K562 (cell line): ENCODE measurements around the gene AGRN. TPM values are rescaled to one million over a fixed set of nuclear protein-coding genes. Genes with fewer than 3 reads are reported as not detected.

Experiments
- ADNP ChIP-seq: fragments of 200-800 bp; sonication (Bioruptor generic); IDR thresholded peaks from 2 replicates; pipeline ENCODE4 v1.6.1; 2016; ENCODE audit warnings: missing genetic modification characterization, missing compliant biosample characterization
- ARID2 ChIP-seq: fragments of 450-650 bp; IDR thresholded peaks from 2 replicates; pipeline ENCODE4 v1.6.1; 2017; ENCODE audit warnings: antibody characterized with exemption, mild to moderate bottlenecking
- COPS2 ChIP-seq: fragments of 450-650 bp; conservative IDR thresholded peaks from 2 replicates; pipeline ENCODE4 v1.6.1; 2016; ENCODE audit warnings: mild to moderate bottlenecking, moderate library complexity
- HCFC1 ChIP-seq: IDR thresholded peaks from 2 replicates; pipeline ENCODE4 v1.6.1; 2012; ENCODE audit warnings: low read depth, low read length, improper control_type of control experiment
- ILK ChIP-seq: fragments of 450-650 bp; IDR thresholded peaks from 2 replicates; pipeline ENCODE4 v1.6.1; 2016; ENCODE audit warnings: missing genetic modification characterization, low read depth, mild to moderate bottlenecking, missing compliant biosample characterization, moderate library complexity, borderline replicate concordance
- KDM2B ChIP-seq: fragments of 250-450 bp; sonication (Bioruptor Pico); IDR thresholded peaks from 2 replicates; pipeline ENCODE4 v1.8.0; 2021; ENCODE audit warnings: mild to moderate bottlenecking, moderate library complexity
- MYNN ChIP-seq, 2 experiments: sonication (generic); formaldehyde crosslinking in 1 of 2; IDR thresholded peaks; 2 replicates each; pipeline versions ENCODE4 v1.5.0 to v1.6.1; 2016 to 2020; ENCODE audit warnings: antibody characterized with exemption in 1 of 2, missing genetic modification reagents in 1 of 2
- PHF20 ChIP-seq: fragments of 450-650 bp; IDR thresholded peaks from 2 replicates; pipeline ENCODE4 v1.6.1; 2018; ENCODE audit not compliant: partially characterized antibody
- PRPF4 ChIP-seq: fragments of 200-400 bp; formaldehyde crosslinking; IDR thresholded peaks from one replicate; pipeline ENCODE4 v1.6.1; 2017; ENCODE audit warnings: low read length, low read depth, mild to moderate bottlenecking; ENCODE audit not compliant: insufficient read depth, poor library complexity, severe bottlenecking
- SFPQ ChIP-seq: fragments of 200-400 bp; formaldehyde crosslinking; IDR thresholded peaks from 2 replicates; pipeline ENCODE4 v1.6.1; 2017; ENCODE audit warnings: mild to moderate bottlenecking, low read depth, low read length, moderate library complexity
- SRSF3 ChIP-seq: fragments of 200-400 bp; formaldehyde crosslinking; IDR thresholded peaks from 2 replicates; pipeline ENCODE4 v1.6.1; 2016; ENCODE audit warnings: mild to moderate bottlenecking, low read length, moderate library complexity; ENCODE audit not compliant: insufficient read depth
- ZEB2 ChIP-seq: fragments of 450-650 bp; IDR thresholded peaks from 2 replicates; pipeline ENCODE4 v1.6.1; 2016
- ZFX ChIP-seq: sonication (generic); formaldehyde crosslinking; IDR thresholded peaks from 2 replicates; pipeline ENCODE4 v1.8.0; 2022; ENCODE audit warnings: mild to moderate bottlenecking, missing genetic modification reagents, moderate library complexity
- ZNF224 ChIP-seq: sonication (generic); formaldehyde crosslinking; IDR thresholded peaks from 2 replicates; pipeline ENCODE4 v1.8.0; 2022; ENCODE audit warnings: mild to moderate bottlenecking, missing genetic modification reagents
- ZNF280A ChIP-seq: fragments of 450-650 bp; IDR thresholded peaks from 2 replicates; pipeline ENCODE4 v1.6.1; 2018; ENCODE audit warnings: mild to moderate bottlenecking, low read depth; ENCODE audit not compliant: partially characterized antibody
- polyA plus RNA-seq, 8 experiments: library from polyadenylated mRNA; depleted of rRNA in 4 of 8; stranded (reverse) in 5 of 8; unstranded in 3 of 8; fragments of >200 nt; fragmentation: Nextera tagmentation in 2 of 8; fragmentation: Illumina TruSeq in 1 of 8; extraction: Ambion mirVana in 2 of 8; extraction: Trizol in 1 of 8; gene quantifications; 2 replicates each; pipeline versions ENCODE4 v1.2.1 to v1.2.3, GENCODE V29; 2011 to 2014; ENCODE audit warnings: inconsistent platforms in 1 of 8, missing spikeins in 1 of 8
- total RNA-seq, 7 experiments: library from RNA; depleted of rRNA in 6 of 7; stranded (reverse); fragments of >200 nt in 6 of 7; fragmentation: Illumina TruSeq in 2 of 7; extraction: Trizol in 2 of 7; gene quantifications; 2 replicates each; pipeline versions ENCODE4 v1.2.1 to v1.2.3, GENCODE V29; 2011 to 2021; ENCODE audit warnings: low replicate concordance in 1 of 7
- TF ChIP-seq, protein P1 (sequence below): sonication (generic); formaldehyde crosslinking; IDR thresholded peaks from 2 replicates; pipeline ENCODE4 v1.8.1; 2023; ENCODE audit warnings: mild to moderate bottlenecking, missing genetic modification reagents
- TF ChIP-seq, protein P2 (sequence below): fragments of 250-450 bp; sonication (Bioruptor Pico); IDR thresholded peaks from 2 replicates; pipeline ENCODE4 v1.5.1; 2021; ENCODE audit warnings: mild to moderate bottlenecking
- TF ChIP-seq, protein P3 (sequence below): fragments of 450-650 bp; IDR thresholded peaks from 2 replicates; pipeline ENCODE4 v1.6.1; 2016; ENCODE audit warnings: mild to moderate bottlenecking

Gene AGRN
- total and polyA plus RNA-seq, 9 of the 15 experiments (the other 6 are each of a cell fraction or from before 2014, with no cell fraction given): 0.04 to 111 (median 18.1) TPM

DNA sequence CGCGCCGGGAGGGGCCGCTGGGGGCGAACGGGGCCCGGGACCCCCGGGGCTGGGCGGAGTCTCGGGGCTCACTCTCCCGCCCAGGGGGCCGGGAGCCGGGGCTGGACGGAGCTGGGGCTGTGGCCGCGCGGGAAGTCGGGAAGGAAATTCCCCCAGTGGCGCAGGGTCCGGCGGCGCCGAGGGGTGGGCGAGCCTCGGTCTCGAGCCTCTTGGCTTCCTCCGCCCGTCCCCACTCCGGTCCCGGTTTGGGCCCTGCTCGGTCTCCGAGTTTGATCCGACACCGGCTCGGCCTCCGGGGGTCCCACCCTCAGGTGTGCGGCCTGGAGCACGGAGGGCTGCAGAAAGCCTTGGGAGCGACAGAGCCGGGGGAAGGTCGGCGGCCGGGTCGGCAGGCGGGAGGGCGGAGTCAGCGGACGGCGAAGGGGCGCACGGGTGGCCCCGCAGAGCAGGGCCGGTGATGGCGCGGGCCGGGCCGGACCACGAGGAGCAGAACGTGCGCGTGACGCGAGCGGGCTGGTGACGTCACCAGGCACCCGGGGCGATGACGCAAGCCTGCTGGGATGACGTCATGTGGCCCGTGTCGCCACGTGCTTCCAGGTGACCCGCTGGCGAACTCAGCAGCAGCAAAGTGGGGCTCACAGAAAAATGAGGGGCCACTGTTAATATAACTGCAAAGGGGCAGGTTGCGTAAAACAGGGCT lies 19.4 kb upstream of the AGRN start (continued):
- TF ChIP-seq SRSF3 (0 out of 2 replicates have a peak, but pooled peaks have one; percentile 86), ZNF280A (no peak), MYNN (IDR thresholded peaks at IDR 0.05) (peak; percentile 80; the same call in 1 of the 2 replicates), MYNN (CRISPR knock-in tag; IDR thresholded peaks at IDR 0.05) (no peak), COPS2 (no peak), ILK (tag) (no peak), ADNP (tag) (no peak), ZEB2 (peak; percentile 81), HCFC1 (peak; percentile 53), KDM2B (CRISPR knock-in tag) (no peak), PHF20 (peak; percentile 69), ARID2 (no peak), ZFX (CRISPR knock-in tag) (peak; percentile 99), SFPQ (no peak), PRPF4 (peak; percentile 79), ZNF224 (CRISPR knock-in tag) (no peak; the same call in none of the 2 replicates)
- TF ChIP-seq, protein P1, sequence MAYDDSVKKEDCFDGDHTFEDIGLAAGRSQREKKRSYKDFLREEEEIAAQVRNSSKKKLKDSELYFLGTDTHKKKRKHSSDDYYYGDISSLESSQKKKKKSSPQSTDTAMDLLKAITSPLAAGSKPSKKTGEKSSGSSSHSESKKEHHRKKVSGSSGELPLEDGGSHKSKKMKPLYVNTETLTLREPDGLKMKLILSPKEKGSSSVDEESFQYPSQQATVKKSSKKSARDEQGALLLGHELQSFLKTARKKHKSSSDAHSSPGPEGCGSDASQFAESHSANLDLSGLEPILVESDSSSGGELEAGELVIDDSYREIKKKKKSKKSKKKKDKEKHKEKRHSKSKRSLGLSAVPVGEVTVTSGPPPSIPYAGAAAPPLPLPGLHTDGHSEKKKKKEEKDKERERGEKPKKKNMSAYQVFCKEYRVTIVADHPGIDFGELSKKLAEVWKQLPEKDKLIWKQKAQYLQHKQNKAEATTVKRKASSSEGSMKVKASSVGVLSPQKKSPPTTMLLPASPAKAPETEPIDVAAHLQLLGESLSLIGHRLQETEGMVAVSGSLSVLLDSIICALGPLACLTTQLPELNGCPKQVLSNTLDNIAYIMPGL (CRISPR knock-in tag): peak; percentile 95; the same call in 1 of the 2 replicates
- TF ChIP-seq, protein P2, sequence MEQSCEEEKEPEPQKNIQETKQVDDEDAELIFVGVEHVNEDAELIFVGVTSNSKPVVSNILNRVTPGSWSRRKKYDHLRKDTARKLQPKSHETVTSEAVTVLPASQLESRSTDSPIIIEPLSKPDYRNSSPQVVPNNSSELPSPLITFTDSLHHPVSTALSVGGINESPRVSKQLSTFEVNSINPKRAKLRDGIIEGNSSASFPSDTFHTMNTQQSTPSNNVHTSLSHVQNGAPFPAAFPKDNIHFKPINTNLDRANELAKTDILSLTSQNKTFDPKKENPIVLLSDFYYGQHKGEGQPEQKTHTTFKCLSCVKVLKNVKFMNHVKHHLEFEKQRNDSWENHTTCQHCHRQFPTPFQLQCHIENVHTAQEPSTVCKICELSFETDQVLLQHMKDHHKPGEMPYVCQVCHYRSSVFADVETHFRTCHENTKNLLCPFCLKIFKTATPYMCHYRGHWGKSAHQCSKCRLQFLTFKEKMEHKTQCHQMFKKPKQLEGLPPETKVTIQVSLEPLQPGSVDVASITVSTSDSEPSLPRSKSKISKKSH (CRISPR knock-in tag): no peak
- TF ChIP-seq, protein P3, sequence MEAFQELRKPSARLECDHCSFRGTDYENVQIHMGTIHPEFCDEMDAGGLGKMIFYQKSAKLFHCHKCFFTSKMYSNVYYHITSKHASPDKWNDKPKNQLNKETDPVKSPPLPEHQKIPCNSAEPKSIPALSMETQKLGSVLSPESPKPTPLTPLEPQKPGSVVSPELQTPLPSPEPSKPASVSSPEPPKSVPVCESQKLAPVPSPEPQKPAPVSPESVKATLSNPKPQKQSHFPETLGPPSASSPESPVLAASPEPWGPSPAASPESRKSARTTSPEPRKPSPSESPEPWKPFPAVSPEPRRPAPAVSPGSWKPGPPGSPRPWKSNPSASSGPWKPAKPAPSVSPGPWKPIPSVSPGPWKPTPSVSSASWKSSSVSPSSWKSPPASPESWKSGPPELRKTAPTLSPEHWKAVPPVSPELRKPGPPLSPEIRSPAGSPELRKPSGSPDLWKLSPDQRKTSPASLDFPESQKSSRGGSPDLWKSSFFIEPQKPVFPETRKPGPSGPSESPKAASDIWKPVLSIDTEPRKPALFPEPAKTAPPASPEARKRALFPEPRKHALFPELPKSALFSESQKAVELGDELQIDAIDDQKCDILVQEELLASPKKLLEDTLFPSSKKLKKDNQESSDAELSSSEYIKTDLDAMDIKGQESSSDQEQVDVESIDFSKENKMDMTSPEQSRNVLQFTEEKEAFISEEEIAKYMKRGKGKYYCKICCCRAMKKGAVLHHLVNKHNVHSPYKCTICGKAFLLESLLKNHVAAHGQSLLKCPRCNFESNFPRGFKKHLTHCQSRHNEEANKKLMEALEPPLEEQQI: no peak
